ENCODE measurements around the gene PJA1.

The PJA1 gene

GRCh38 chrX:69186651-69187050 lies 21.4 kb upstream of the PJA1 start:
- TF ChIP-seq CTCF (IDR thresholded peaks at IDR 0.05; ENCODE audit: low read depth, low read length, missing control alignments), result no peak
- DNase-seq (ENCODE audit: extremely low read depth, low read depth), result no peak
- H3K4me3 ChIP-seq (replicated peaks; ENCODE audit: low read depth, low read length), result no peak overlapping the region

- no peak for TF ChIP-seq CTCF (IDR thresholded peaks at IDR 0.05; ENCODE audit: low read depth, low read length, missing control alignments)
- H3K4me3 ChIP-seq (replicated peaks; ENCODE audit: low read depth, low read length), result no peak overlapping the region
- no peak for DNase-seq (ENCODE audit: extremely low read depth, low read depth)
These were observed 20.6 kb upstream of the PJA1 start for GRCh38 chrX:69185886-69186285.

GRCh38 chrX:69185141-69185540 lies 19.9 kb upstream of the PJA1 start:
- TF ChIP-seq CTCF (IDR thresholded peaks at IDR 0.05; ENCODE audit: low read depth, low read length, missing control alignments), result no peak
- DNase-seq (ENCODE audit: extremely low read depth, low read depth), result no peak
- H3K4me3 ChIP-seq (replicated peaks; ENCODE audit: low read depth, low read length), result no peak overlapping the region

- H3K4me3 ChIP-seq (replicated peaks; ENCODE audit: low read depth, low read length), result no peak overlapping the region
- DNase-seq (ENCODE audit: extremely low read depth, low read depth), result no peak
- TF ChIP-seq CTCF (IDR thresholded peaks at IDR 0.05; ENCODE audit: low read depth, low read length, missing control alignments), result no peak
These were observed 17.6 kb upstream of the PJA1 start for GRCh38 chrX:69182818-69183380.

GRCh38 chrX:69179380-69179911 lies 14.2 kb upstream of the PJA1 start:
- DNase-seq (ENCODE audit: extremely low read depth, low read depth), result no peak
- no peak for TF ChIP-seq CTCF (IDR thresholded peaks at IDR 0.05; ENCODE audit: low read depth, low read length, missing control alignments)
- no peak overlapping the region for H3K4me3 ChIP-seq (replicated peaks; ENCODE audit: low read depth, low read length)

GRCh38 chrX:69178592-69178991 lies 13.3 kb upstream of the PJA1 start:
- TF ChIP-seq CTCF (IDR thresholded peaks at IDR 0.05; ENCODE audit: low read depth, low read length, missing control alignments), result no peak
- H3K4me3 ChIP-seq (replicated peaks; ENCODE audit: low read depth, low read length), result no peak overlapping the region
- no peak for DNase-seq (ENCODE audit: extremely low read depth, low read depth)
